HG03354 (cell line): ENCODE data around the gene MYMX.
"Not testable (repeated sequence)": the region's sequence is repeated elsewhere in the genome, so short reads cannot be mapped to it uniquely, and the experiment has no call there.

ENCODE experiments used
- ATAC-seq: cut with Tn5 transposase; IDR thresholded peaks from one replicate; pipeline ENCODE4 v1.9.1; 2021; ENCODE audit warnings: mild to moderate bottlenecking; ENCODE audit not compliant: unreplicated experiment, poor library complexity, severe bottlenecking

Gene MYMX

DNA sequence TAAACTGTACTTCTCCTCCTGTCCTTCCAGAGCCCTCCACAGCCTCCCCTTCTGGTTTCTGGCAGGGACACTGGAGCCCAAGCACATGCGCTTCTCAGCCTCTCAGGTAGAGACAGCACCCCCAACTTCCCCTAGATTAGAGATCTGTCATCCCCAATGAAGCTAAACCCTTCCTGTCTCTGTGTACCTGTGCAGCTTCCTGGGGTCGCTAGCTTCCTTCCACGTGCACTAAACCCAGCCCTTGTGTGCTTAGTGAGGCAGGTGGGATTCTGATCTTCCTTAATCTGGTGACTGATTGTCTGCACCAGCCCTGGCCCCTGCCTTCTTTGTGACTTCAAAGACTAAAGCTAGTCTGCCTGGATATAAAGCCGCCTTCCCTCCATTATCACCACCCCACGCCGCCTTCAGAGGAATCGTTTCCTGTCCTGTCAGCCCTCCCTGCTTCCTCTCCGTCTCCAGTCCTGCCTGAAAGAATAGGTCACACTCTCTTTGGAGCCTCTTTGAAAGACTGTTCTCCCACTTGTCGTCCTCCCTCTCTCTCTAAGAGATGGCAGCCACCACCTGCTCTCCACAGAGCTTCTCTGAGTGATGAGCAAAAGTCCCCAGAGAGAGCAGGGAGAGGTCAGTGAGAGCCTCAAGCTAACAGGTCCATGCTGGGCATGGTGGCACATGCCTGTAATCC lies 30.6 kb upstream of the MYMX start:
- no peak for ATAC-seq

DNA sequence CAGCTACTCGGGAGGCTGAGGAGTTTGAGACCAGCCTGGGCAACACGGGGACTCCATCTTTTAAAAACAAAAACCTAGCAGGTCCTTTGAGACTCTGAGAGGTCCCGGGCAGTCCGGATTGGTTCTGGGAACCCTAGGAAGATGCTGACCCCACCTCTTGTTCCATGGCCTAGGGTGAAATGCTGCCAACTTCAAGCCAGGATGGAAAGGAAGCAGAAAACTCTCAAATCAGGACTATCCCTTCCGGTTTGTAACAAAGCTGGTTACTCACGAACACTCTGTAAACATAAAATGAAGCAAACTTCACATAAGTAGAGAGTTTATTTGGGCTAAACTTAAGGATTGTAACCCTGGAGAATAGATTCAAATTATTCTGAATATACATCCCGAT lies 30.1 kb upstream of the MYMX start:
- ATAC-seq = no peak

DNA sequence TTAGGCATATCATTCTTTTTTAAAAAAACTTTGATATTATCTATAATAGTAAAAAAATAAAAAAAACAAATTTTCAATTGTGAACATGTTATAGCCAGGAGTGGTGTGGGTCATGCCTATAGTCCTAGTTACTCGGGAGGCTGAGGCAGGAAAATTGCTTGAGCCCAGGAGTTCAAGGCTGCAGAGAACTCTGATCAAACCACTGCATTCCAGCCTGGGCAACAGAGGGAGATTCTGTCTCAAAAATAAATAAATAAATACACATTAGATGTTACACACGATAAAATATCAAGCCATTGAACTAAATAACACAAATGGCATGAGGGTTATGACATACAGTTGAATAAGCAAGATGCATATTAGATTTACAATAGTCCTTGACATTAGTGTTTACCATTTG lies 27.9 kb upstream of the MYMX start:
- ATAC-seq = no peak

DNA sequence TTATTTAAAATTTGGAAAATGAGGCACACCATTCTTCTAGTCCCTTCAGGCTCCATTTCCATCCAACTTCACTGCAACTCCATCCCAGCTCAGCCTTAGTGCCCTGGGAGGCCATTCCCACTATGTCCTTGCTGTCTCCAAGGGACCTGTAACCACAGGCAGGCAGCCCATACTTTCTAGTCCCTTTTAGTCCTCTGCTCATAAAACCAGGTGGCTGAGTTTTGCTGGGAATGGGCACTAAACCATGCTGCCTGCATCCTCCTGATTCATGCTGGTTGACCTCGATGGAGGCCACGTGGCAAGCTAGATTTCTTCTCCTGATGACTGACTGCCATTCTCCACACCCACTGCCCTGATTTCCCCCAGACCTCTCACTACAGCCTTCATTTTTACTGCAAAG lies 27.5 kb upstream of the MYMX start:
- no peak for ATAC-seq

DNA sequence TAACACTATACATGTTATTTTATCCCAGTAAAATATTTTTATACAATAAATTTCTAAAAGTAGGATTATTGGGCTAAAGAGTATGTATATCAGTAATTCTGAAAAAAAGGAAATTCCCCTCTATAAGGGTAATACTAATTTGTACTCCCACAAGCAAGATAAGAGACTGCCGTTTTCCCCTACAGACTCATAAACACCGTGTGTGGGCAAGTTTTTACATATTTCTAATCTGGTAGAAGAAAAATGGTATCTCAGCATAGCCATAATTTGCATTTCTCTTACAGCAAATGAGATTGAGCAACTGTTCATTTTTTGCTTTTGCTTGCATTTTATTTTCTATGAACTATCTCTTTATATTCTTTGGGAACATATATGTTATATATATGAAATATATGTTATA lies 26.0 kb upstream of the MYMX start:
- ATAC-seq = no peak

DNA sequence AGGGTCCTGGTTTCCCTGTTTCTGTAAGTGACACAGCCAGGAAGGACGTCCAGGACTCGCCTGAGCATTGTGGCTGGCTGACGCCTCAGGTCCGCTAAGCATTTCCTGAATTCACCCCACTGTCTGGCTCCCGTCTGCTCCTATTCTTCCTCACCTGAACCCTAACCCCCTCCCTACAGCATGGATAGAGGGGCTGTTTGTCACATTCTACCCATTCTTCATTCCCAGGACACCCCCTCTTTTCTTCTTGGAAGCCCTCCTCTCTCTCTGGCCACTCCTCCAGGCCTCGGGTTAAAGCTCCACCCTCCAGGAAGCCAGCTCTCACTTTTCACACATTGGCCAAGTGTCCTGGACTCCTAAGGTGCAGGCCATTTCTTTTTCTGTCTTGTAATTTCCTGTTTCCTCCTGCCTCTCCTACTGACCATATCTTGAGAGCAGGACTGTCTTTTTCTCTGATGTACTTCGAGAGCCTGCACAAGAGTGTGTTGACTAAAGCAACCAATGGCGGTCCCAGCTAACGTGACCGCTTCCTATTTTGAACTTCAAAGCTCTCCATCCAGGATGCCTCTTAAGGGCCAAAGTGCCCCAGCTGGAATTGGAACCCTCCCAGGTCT lies 24.2 kb upstream of the MYMX start:
- ATAC-seq = no peak

DNA sequence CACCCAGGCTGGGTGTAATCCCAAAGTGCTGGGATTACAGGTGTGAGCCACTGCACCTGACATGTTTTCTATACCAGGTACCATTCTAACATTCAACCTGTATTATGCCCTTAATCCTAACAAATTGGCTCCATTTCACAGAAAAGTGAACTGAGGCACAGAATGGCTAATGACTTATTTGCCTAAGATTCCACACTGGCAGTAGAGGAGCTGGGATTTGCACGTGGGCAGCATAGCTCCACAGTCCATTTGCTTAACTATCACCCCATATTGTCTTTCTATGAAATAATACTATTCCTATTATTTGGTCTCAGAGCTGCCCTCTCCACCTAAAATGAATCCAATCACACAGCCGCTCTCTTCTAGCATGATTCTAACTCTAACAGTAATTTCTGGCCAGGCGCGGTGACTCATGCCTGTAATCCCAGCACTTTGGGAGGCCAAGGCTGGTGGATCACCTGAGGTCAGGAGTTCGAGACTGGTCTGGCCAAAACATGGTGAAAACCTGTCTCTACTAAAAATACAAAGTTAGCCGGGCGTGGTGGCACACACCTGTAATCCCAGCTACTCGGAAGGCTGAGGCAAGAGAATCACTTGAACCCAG lies 23.3 kb upstream of the MYMX start:
- no peak for ATAC-seq

DNA sequence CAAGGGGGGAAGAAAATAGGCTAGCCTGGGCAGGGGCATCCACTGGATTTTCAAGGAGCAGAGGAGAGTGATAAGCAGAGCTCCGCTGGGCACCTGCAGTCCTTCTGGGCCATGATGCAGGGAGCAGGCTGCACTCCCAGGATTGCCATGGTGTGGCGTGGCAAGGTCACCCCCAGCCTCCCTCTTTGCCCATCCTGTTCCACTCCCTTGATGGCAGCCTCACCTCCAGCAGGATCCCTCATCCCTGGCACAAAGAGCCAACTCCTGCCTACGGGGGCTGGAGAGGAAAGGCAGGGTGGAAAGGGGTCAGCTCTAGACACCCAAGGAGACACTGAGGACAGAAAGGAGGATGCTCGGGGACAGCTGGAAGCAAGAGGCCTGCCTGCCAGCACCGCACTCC lies 22.4 kb upstream of the MYMX start:
- ATAC-seq = no peak

DNA sequence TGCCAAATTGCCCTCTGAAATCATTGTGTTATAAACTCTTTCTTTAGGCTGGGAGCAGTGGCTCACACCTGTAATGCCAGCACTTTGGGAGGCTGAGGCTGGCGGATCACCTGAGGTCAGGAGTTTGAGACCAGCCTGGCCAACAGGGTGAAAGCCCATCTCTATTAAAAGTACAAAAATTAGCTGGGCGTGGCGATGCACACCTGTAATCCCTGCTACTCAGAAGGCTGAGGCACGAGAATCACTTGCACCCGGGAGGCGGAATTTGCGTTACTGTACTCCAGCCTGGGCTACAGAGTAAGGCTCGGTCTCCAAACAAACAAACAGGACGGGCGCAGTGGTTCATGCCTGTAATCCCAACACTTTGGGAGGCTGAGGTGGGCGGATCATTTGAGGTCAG lies 20.4 kb upstream of the MYMX start:
- not testable (repeated sequence) for ATAC-seq

DNA sequence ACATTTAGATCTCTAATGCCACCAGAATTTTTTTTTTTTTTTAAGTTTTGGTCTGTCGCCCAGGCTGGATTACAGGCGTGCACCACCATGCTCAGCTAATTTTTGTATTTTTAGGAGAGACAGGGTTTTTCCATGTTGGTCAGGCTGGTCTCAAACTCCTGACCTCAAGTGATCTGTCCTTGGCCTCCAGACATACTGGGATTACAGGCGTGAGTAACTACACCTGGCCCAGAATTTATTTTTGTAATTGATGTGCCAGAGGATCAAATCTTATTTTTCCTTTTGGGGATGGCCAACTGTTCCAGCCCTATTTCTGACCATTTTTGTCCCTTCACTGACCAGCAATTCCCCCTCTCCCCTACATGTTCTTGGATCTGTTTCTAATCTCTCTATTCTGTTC lies 18.0 kb upstream of the MYMX start:
- ATAC-seq = no peak

DNA sequence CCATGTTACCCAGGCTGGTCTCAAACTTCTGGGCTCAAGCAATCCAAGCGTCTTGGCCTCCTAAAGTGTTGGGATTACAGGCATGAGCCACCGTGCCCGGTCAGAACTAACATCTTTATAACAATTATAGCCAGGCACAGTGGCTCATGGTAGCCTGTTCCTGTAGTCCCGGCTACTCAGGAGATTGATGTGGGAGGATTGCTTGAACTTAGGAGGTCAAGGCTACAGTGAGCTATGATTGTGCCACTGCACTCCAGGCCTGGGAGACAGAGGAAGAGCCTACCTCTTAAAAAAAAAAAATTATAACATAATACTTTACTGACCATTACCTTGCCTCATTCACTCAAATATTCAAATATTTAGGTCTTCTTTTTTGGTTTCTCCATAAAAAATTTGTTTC lies 16.8 kb upstream of the MYMX start:
- ATAC-seq = no peak

DNA sequence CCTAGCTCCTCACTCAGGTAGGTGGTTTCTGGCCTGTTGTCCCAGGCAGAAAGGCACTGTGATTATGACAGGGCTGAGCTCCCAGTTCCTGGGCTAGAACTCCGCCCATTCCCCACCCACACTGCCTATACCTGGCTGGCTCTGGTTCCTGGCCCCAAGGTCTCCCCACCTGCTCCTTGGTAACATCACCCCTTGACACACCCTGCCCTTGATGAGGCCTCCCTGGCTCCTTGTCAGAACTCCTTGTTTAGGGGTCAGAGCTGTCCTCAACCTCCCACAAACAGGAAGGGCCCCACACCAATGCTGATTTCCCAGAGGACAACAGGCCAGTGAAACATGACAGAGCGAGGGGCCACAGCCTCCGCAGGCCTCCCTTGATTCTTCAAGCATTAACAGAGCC lies 15.5 kb upstream of the MYMX start:
- no peak for ATAC-seq

DNA sequence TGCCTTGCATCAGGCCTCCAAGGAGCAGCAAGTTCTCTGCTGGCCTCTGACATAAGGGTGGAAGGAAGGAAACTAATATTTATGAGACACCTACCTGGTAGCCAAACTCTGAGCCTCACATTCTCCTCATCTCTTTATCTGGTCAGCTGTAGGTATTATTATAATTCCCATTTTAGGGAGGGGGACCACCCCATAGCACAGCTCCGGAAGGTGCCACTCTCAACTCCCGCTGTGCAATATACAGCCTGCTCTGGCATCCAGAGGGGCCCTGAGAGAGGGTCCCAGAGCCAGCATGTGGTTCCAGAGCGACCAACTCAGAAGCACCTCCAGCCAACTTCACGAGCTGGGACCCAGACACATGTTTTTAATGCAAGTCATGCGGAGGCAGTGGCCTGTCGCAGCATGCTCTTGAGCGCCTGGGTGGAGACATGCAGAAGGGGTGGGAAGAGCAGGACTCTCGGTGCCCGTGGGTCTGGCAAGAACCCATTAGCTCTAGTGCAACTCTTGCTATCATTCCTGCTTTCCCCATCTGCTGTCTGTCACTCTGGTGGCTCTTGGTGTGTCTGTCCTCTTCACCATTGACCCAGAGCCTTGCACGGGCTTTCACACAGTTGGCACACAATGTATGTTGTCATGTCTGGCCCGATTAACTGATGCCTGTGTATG lies 15.0 kb upstream of the MYMX start:
- no peak for ATAC-seq

DNA sequence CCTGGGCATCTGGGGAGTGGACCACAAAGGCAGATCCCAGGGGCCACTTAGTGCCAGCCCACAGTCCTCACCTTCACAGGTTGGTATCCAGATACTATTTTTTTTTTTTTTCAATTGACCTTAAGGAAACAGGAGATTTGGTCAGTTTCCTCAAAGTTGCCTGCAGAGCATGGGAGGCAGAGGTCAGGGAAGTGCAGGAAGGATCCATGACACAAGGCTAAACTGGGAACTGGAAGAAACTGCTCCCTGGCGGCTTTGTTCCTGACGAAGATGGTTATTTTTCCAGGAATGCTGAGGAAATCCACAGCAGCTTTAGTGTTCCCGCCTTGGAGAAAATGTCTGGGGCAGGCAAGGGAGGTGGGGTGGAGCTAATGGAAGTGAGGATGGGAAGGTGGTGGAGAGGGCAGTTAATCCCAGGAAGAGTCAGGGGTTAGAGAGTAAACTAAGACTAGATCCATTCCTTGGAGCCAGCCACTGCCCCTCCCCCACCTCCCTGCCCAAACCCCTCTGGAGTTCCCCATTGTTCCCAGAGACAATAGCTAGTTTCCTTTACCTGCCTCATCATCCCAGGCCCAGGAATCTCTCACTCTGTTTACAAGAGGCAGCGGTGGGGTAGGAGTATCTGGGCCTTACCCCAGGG lies 14.3 kb upstream of the MYMX start:
- no peak for ATAC-seq

DNA sequence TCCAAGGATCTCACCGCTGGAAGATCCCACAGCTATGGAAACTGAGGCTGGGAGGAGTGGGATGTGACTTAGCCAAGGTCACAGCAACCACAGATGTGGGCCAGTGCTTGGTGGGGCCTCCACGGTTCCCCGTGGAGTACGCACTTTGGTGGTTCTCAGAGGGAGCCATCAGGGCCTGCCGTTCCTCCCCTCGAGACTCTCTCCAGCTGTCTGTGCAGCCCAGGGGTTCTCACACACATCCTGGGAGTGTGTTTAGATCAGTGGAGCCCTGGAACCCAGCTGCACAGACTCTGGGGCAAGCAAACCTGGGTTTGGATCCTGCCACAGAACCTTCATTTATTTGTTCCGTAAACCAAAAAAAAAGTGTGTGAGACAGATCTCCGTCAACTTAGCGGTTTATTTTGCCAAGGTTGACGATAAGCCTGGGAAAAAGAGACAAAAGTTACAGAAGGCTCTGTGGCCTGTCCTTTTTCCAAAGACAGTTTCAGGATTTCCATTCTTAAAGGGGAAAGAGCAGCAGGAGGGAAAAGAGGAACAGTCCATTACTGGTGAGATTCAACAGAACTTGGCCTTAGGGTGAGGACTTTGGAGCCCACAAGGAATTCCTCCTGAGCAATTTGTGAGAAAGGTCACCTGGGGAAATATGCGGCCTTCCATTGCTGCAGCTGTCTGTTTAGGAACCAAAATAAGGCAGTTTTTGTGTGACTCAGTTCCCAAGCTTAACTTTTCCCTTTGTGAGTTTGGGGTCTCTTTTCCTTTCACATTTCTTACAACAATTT lies 13.6 kb upstream of the MYMX start:
- ATAC-seq = no peak

DNA sequence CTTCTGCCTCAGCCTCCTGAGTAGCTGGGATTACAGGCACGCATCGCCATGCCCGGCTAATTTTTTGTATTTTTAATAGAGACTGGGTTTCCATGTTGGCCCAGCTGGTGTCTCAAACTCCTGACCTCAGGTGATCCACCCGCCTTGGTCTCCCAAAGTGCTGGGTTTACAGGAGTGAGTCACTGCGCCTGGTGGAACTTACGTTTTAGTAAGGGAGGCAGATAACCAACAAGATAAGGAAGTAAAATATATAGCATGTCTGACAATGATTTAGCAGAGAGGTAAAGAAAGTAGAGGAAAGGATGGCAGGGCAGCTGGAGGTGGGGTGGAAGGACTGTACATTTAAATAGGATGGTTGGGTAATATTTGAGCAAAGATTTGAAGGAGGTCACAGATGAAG lies 12.8 kb upstream of the MYMX start:
- ATAC-seq = no peak

DNA sequence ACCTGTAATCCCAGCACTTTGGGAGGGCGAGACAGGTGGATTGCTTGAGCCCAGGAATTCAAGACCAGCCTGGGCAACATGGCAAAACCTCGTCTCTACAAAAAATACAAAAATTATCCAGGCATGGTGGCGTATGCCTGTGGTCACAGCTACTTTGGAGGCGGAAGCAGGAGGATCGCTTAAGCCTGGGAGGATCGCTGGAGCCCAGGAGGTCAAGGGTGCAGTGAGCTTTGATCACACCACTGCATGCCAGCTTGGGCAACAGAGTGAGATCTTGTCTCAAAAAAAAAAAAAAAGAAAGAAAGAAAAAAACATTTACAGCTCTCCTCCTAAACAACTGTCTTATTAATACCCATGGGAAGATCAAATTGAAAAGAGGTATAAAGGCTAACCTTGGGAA lies 8.8 kb upstream of the MYMX start:
- ATAC-seq = no peak

DNA sequence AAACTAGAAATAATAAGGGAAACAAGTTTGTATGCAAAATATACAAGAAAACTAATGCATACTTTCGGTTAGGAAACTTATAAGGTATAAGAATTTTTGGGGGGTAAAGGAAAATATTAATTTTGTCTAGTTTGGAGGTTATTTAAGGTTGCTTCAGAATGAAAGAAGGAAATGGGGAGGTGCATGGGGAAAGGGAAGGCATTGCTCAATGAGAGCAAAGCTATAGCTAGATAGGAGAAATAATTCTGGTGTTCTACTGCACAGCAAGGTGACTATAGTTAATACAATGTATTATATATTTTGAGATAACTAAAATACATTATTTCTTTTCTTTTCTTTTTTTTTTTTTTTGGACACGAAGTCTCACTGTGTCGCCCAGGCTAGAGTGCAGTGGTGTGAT lies 5.4 kb upstream of the MYMX start:
- ATAC-seq = no peak

DNA sequence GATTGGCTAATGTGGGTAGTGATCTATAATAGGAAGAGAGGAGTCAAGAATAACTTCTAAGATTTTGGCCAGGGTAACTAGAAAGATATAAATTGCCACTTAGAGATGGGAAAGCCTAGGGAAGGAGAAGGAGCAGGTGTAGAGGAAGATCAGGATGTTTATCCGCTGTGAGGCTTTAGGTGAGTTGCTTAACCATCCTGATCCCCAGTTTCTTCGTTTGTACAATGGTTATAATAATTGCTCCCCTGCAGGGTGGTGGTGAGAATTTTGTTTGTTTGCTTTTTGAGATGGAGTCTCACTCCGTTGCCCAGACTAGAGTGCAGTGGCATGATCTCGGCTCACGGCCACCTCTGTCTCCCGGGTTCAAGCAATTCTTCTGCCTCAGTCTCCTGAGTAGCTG lies 2.4 kb upstream of the MYMX start:
- ATAC-seq = no peak
